Measurements from ENCODE around the gene ACTRT3. TPM values are rescaled to one million over a fixed set of nuclear protein-coding genes. Genes with fewer than 3 reads are reported as not detected.

ACTRT3 gene
- total and polyA plus RNA-seq, 2 of the 13 experiments (the other 11 are each of a cell fraction or from before 2014, with no cell fraction given): 0.42 to 0.97 TPM

- no peak for TF ChIP-seq ZBTB4 (CRISPR knock-in tag; IDR thresholded peaks at IDR 0.05; ENCODE audit: borderline replicate concordance)
- TF ChIP-seq, protein P1, sequence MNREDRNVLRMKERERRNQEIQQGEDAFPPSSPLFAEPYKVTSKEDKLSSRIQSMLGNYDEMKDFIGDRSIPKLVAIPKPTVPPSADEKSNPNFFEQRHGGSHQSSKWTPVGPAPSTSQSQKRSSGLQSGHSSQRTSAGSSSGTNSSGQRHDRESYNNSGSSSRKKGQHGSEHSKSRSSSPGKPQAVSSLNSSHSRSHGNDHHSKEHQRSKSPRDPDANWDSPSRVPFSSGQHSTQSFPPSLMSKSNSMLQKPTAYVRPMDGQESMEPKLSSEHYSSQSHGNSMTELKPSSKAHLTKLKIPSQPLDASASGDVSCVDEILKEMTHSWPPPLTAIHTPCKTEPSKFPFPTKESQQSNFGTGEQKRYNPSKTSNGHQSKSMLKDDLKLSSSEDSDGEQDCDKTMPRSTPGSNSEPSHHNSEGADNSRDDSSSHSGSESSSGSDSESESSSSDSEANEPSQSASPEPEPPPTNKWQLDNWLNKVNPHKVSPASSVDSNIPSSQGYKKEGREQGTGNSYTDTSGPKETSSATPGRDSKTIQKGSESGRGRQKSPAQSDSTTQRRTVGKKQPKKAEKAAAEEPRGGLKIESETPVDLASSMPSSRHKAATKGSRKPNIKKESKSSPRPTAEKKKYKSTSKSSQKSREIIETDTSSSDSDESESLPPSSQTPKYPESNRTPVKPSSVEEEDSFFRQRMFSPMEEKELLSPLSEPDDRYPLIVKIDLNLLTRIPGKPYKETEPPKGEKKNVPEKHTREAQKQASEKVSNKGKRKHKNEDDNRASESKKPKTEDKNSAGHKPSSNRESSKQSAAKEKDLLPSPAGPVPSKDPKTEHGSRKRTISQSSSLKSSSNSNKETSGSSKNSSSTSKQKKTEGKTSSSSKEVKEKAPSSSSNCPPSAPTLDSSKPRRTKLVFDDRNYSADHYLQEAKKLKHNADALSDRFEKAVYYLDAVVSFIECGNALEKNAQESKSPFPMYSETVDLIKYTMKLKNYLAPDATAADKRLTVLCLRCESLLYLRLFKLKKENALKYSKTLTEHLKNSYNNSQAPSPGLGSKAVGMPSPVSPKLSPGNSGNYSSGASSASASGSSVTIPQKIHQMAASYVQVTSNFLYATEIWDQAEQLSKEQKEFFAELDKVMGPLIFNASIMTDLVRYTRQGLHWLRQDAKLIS (CRISPR knock-in tag; IDR thresholded peaks at IDR 0.05): no peak
- no peak for TF ChIP-seq MBNL3 (CRISPR knock-in tag; conservative IDR thresholded peaks at IDR 0.05)
- TF ChIP-seq ZNF441 (CRISPR knock-in tag; IDR thresholded peaks at IDR 0.05; ENCODE audit: borderline replicate concordance): no peak
- no peak for TF ChIP-seq FOXC1 (CRISPR knock-in tag; IDR thresholded peaks at IDR 0.05; ENCODE audit: borderline replicate concordance)
- TF ChIP-seq ZNF639 (CRISPR knock-in tag; conservative IDR thresholded peaks at IDR 0.05): no peak
- TF ChIP-seq ZBTB49 (CRISPR knock-in tag; IDR thresholded peaks at IDR 0.05; ENCODE audit: borderline replicate concordance): no peak
- TF ChIP-seq PRDM10 (CRISPR knock-in tag; IDR thresholded peaks at IDR 0.05; ENCODE audit: low read depth): no peak
- no peak for TF ChIP-seq FOSL2 (CRISPR knock-in tag; IDR thresholded peaks at IDR 0.05)
These were observed 4.3 kb downstream of the ACTRT3 start, which contains the start of gene TERC (continued) for GRCh38 chr3:169764882-169765612.
